ENCODE results near the gene FHIT.

GRCh38 chr3:61177450-61177849 lies 73.8 kb downstream of the FHIT start:
- TF ChIP-seq POLR2A (IDR thresholded peaks at IDR 0.05) (no peak), CTCF (IDR thresholded peaks at IDR 0.05) (no peak)
